ENCODE results near the gene NIT1. TPM values are rescaled to one million over a fixed set of nuclear protein-coding genes. Genes with fewer than 3 reads are reported as not detected.

The NIT1 gene
- total and polyA plus RNA-seq, 2 of the 8 experiments (the other 6 are each of a cell fraction or from before 2014, with no cell fraction given): 33.0 to 40.4 TPM

GRCh38 chr1:161088587-161089110 lies 29.3 kb upstream of the NIT1 start (continued):
- TF ChIP-seq HDAC2 (IDR thresholded peaks at IDR 0.05; ENCODE audit: borderline replicate concordance in 1 of 2, low read depth in 2 of 2, low read length in 2 of 2) (no peak), ZNF274 (IDR thresholded peaks at IDR 0.05; ENCODE audit: borderline replicate concordance, extremely low read depth, low read length) (no peak), KDM4A (IDR thresholded peaks at IDR 0.05; ENCODE audit: low read depth, low read length, severe bottlenecking) (no peak), TEAD4 (IDR thresholded peaks at IDR 0.05; ENCODE audit: low read depth, low read length) (no peak), SP2 (IDR thresholded peaks at IDR 0.05; ENCODE audit: low read length) (no peak), E2F6 (IDR thresholded peaks at IDR 0.05) (no peak), SIN3A (conservative IDR thresholded peaks at IDR 0.05 in 1 of 2, IDR thresholded peaks at IDR 0.05 in 1 of 2; ENCODE audit: low read depth in 1 of 2, low read length in 2 of 2) (no peak)

All from H1 (cell line).